Adrenal gland (tissue), 12 donors: ENCODE measurements around the gene CALHM3. TPM values are rescaled to one million over a fixed set of nuclear protein-coding genes. Genes with fewer than 3 reads are reported as not detected.

ENCODE experiments used
- DNase-seq, 7 donors: peaks; one replicate each; pipeline ENCODE4 v3.0.0-alpha.2; 2019 to 2020
- H3K27ac ChIP-seq, 5 donors: fragments of 200-600 bp; sonication (generic) in 4 of 5; 1 replicate in 3 of 5; 2 replicates in 2 of 5; pipeline versions ENCODE4 v1.5.1 to v1.8.0; 2016 to 2020; ENCODE audit warnings: mild to moderate bottlenecking in 1 of 5
- H3K27me3 ChIP-seq: fragments of 200-600 bp; 2 replicates; pipeline ENCODE4 v1.8.0; 2021
- H3K36me3 ChIP-seq, 2 donors: fragments of 200-600 bp; replicated peaks in 1 of 2; 1 replicate in 1 of 2; 2 replicates in 1 of 2; pipeline versions ENCODE4 v1.5.1 to v1.8.0; 2018 to 2022
- H3K4me1 ChIP-seq, 2 donors: fragments of 200-600 bp; replicated peaks in 1 of 2; 1 replicate in 1 of 2; 2 replicates in 1 of 2; pipeline versions ENCODE4 v1.5.1 to v1.8.0; 2018 to 2021
- H3K4me3 ChIP-seq, 4 donors: fragments of 200-600 bp; sonication (generic) in 3 of 4; one replicate each; pipeline ENCODE4 v1.5.1; 2016 to 2018
- H3K9me3 ChIP-seq, 3 donors: fragments of 200-600 bp; sonication (generic) in 1 of 3; replicated peaks in 1 of 3; 1 replicate in 2 of 3; 2 replicates in 1 of 3; pipeline versions ENCODE4 v1.5.1 to v1.8.0; 2016 to 2021
- POLR2A ChIP-seq, 2 donors: fragments of 450-650 bp; IDR thresholded peaks; one replicate each; pipeline ENCODE4 v1.6.1; 2017; ENCODE audit warnings: antibody characterized with exemption in 2 of 2, mild to moderate bottlenecking in 2 of 2, moderate library complexity in 1 of 2
- WGBS, 4 donors: extraction: QIAGEN DNeasy Blood & Tissue Kit in 2 of 4; methylation state at CpG; one replicate each; pipeline versions ENCODE4 v1.1.5 to v1.1.7; 2013 to 2017; 5-methylcytosine and 5-hydroxymethylcytosine counted together
- intact Hi-C, 2 donors: fragments of 100-400 bp; cut with DNase I; formaldehyde crosslinking; loops; one replicate each; pipeline versions ENCODE4 v1.14.1 to v1.15.0; 2022 to 2023
- polyA plus RNA-seq, 3 donors: library from polyadenylated mRNA; stranded (reverse); fragments of 200-250 nt in 2 of 3; fragments of 350-450 nt in 1 of 3; fragmentation: Illumina TruSeq in 1 of 3; extraction: RNeasy Lipid Tissue Mini Kit (QIAGEN cat#74804) in 1 of 3; gene quantifications; one replicate each; pipeline ENCODE4 v1.2.3, GENCODE V29; 2013 to 2014
- total RNA-seq, 9 donors: library from RNA; depleted of rRNA in 4 of 9; stranded (reverse); fragments of >200 nt in 4 of 9; fragments of 120-200 nt in 1 of 9; fragmentation: NEBNext Ultra II Directional in 1 of 9; extraction: Animal tissue kit (Norgen Biotek cat#: 25700) in 1 of 9; gene quantifications; one replicate each; pipeline versions ENCODE4 v1.1.0 to v1.2.4, GENCODE V29; 2013 to 2023
- TF ChIP-seq, protein P1 (sequence below), 6 experiments: fragments of 450-650 bp in 4 of 6; fragments of 200-600 bp in 2 of 6; sonication (generic) in 1 of 6; IDR thresholded peaks; 1 replicate in 5 of 6; 2 replicates in 1 of 6; pipeline versions ENCODE4 v1.5.1 to v1.8.0; 2016 to 2021; ENCODE audit warnings: antibody characterized with exemption in 6 of 6, mild to moderate bottlenecking in 2 of 6, moderate library complexity in 1 of 6
- donor health status: healthy with polysubstance abuse.
- donor health status: Bipolar disorder and iron deficiency.
- donor health status: DM: yes; HTN: yes; CAD: no.
- donor health status: DM: no; HTN: no; CAD: no.
- donor health status: DM: no; HTN: no; CAD: no.
- donor health status: DM: yes; HTN: yes; CAD: no.

The CALHM3 gene
- total and polyA plus RNA-seq, 12 donors, result 0.03 TPM; not detected in 11

DNA sequence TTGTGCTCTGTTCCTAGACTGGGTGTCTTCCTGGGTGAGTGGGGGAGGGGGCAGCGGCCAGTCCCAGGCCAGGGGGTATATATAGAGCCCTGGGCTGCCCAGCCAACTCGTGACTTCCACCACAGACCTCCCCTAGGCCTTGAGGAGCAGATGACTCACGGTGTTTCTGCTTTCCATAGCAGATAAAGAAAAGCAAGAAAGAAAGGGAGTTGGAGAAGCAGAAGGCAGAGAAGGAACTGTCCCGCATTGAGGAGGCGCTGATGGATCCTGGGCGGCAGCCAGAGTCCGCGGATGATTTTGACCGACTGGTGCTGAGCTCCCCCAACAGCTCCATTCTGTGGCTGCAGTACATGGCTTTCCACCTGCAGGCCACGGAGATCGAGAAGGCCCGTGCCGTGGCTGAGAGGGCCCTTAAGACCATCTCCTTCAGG is 37.0 kb downstream of the CALHM3 start:
- H3K36me3 ChIP-seq, result peaks cover 0 to 83% of the 10 kb centered on the region in 2 donors
- WGBS, 4 donors, result 40 to 53% (median 45%) methylated on average over 9 to 13 of the region's 13 CpGs
- H3K27me3 ChIP-seq, result no peaks in the 10 kb centered on the region
- no peaks in the 10 kb centered on the region for H3K9me3 ChIP-seq
- H3K27ac ChIP-seq, result peak overlapping the region; percentile 51 to 89 (median 80)
- intact Hi-C loops, result no loop called here
- H3K4me1 ChIP-seq, result peaks cover 36 to 46% of the 10 kb centered on the region in 2 donors
- no peak overlapping the region for H3K4me3 ChIP-seq
- DNase-seq, result peak; percentile 79 to 93 (median 91)
- TF ChIP-seq POLR2A (IDR thresholded peaks at IDR 0.05), result peak in 1 of 2 donors; percentile 73
- TF ChIP-seq, protein P1, sequence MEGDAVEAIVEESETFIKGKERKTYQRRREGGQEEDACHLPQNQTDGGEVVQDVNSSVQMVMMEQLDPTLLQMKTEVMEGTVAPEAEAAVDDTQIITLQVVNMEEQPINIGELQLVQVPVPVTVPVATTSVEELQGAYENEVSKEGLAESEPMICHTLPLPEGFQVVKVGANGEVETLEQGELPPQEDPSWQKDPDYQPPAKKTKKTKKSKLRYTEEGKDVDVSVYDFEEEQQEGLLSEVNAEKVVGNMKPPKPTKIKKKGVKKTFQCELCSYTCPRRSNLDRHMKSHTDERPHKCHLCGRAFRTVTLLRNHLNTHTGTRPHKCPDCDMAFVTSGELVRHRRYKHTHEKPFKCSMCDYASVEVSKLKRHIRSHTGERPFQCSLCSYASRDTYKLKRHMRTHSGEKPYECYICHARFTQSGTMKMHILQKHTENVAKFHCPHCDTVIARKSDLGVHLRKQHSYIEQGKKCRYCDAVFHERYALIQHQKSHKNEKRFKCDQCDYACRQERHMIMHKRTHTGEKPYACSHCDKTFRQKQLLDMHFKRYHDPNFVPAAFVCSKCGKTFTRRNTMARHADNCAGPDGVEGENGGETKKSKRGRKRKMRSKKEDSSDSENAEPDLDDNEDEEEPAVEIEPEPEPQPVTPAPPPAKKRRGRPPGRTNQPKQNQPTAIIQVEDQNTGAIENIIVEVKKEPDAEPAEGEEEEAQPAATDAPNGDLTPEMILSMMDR (IDR thresholded peaks at IDR 0.05), result no peak

DNA sequence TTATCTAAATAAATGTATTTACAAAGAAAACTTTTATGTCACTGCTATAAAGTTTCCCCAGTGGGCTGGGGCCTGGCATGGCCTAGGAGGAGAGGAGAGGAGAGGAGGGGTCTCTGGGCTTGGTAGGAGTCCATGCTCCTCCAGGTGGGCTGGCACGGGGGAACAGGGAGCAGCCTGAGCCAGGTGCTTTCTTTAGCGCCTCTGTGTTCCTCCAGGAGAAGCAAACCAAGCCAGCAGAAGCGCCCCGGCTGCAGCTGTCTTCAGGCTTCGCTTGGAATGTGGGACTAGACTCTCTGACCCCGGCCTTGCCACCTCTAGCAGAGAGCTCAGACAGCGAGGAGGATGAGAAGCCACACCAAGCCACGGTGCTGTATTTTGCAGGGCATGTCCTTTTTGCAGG is 37.4 kb downstream of the CALHM3 start:
- H3K4me1 ChIP-seq, result peaks cover 34 to 42% of the 10 kb centered on the region in 2 donors
- H3K9me3 ChIP-seq, result no peaks in the 10 kb centered on the region
- no peak overlapping the region for H3K4me3 ChIP-seq
- no peak for DNase-seq
- intact Hi-C loops, result no loop called here
- H3K27ac ChIP-seq, result peak overlapping the region; percentile 51 to 89 (median 80)
- WGBS, 4 donors, result 28 to 49% (median 48%) methylated on average over 3 to 8 of the region's 8 CpGs
- H3K27me3 ChIP-seq, result no peaks in the 10 kb centered on the region
- TF ChIP-seq, protein P1 (IDR thresholded peaks at IDR 0.05), result no peak
- TF ChIP-seq POLR2A (IDR thresholded peaks at IDR 0.05), result no peak
- peaks cover 0 to 83% of the 10 kb centered on the region in 2 donors for H3K36me3 ChIP-seq

DNA sequence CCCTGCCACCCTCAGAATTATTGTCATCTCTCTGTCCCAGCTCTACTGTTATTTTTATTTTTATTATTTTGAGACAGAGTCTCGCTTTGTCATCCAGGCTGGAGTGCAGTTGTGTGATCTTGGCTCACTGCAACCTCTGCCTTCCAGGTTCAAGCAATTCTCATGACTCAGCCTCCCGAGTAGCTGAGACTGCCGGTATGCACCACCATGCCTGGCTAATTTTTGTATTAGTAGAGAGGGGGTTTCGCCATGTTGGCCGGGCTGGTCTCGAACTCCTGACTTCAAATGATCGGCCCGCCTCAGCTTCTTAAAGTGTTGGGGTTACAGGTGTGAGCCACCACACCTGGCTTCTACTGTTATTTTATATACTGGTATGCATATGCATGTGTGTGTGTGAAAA is 37.8 kb downstream of the CALHM3 start:
- TF ChIP-seq, protein P1 (IDR thresholded peaks at IDR 0.05), result no peak
- TF ChIP-seq POLR2A (IDR thresholded peaks at IDR 0.05), result no peak
- WGBS, 4 donors, result 79 to 89% (median 83%) methylated on average over 7 to 8 of the region's 8 CpGs
- Histone ChIP-seq H3K4me1 (peaks cover 30 to 38% of the 10 kb centered on the region in 2 donors), H3K27me3 (no peaks in the 10 kb centered on the region), H3K4me3 (no peak overlapping the region), H3K27ac (peak overlapping the region; percentile 51 to 89 (median 80)), H3K36me3 (peaks cover 0 to 81% of the 10 kb centered on the region in 2 donors), H3K9me3 (no peaks in the 10 kb centered on the region)
- peak in 2 of 7 donors; percentile 37 to 39 for DNase-seq
- intact Hi-C loops, result no loop called here

DNA sequence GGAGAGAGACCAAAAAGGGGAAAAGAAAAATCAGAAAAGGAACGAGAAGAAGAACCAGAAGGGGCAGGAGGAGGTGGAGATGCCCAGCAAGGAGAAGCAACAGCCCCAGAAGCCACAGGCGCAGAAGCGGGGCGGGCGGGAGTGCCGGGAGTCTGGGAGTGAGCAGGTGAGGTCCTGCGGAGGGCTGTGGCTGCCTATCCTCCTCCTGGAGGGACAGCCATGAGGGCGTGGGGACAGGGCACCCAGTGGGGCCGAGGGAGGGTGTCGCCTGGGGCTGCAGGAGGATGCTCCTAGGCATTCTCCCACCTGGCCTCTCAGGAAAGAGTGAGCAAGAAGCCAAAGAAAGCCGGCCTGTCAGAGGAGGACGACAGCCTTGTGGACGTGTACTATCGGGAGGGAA is 38.6 kb downstream of the CALHM3 start:
- intact Hi-C loops, result no loop called here
- H3K27ac ChIP-seq, result no peak overlapping the region
- 85 to 93% (median 92%) methylated on average over 14 of the region's 14 CpGs for WGBS, 4 donors
- H3K27me3 ChIP-seq, result no peaks in the 10 kb centered on the region
- H3K4me1 ChIP-seq, result peaks cover 23 to 30% of the 10 kb centered on the region in 2 donors
- no peak overlapping the region for H3K4me3 ChIP-seq
- no peaks in the 10 kb centered on the region for H3K9me3 ChIP-seq
- peaks cover 0 to 81% of the 10 kb centered on the region in 2 donors for H3K36me3 ChIP-seq
- TF ChIP-seq, protein P1 (IDR thresholded peaks at IDR 0.05), result no peak
- no peak for TF ChIP-seq POLR2A (IDR thresholded peaks at IDR 0.05)
- DNase-seq, result no peak
